SK-N-SH treated with all-trans-retinoic acid at 6 μM for 48 hours (cell line): Measurements from ENCODE around the gene GPBAR1.
A peak's percentile ranks its signal among the peaks of the same experiment; 100 is the strongest.

Source experiments
- ATAC-seq: fragments of 200-7000 bp; cut with Tn5 transposase; 3 replicates; pipeline ENCODE4 v1.9.1; 2020; ENCODE audit warnings: mild to moderate bottlenecking, moderate library complexity
- BACH2 ChIP-seq: fragments of 250-450 bp; sonication (Bioruptor Pico); IDR thresholded peaks from 2 replicates; pipeline ENCODE4 v1.9.0; 2021; ENCODE audit warnings: mild to moderate bottlenecking, borderline replicate concordance
- CREB5 ChIP-seq: fragments of 250-450 bp; sonication (Bioruptor Pico); IDR thresholded peaks from 2 replicates; pipeline ENCODE4 v1.5.1; 2020; ENCODE audit warnings: low read depth, mild to moderate bottlenecking, moderate library complexity
- CSDC2 ChIP-seq: fragments of 250-450 bp; sonication (Bioruptor Pico); IDR thresholded peaks from 2 replicates; pipeline ENCODE4 v1.5.0; 2020; ENCODE audit warnings: mild to moderate bottlenecking, moderate library complexity
- ESRRG ChIP-seq: fragments of 250-450 bp; sonication (Bioruptor Pico); IDR thresholded peaks from 2 replicates; pipeline ENCODE4 v1.6.1; 2021; ENCODE audit warnings: mild to moderate bottlenecking
- GLIS3 ChIP-seq: fragments of 250-450 bp; sonication (Bioruptor Pico); IDR thresholded peaks from 2 replicates; pipeline ENCODE4 v1.5.0; 2020; ENCODE audit warnings: mild to moderate bottlenecking, moderate library complexity
- ISL1 ChIP-seq: fragments of 250-450 bp; sonication (Bioruptor Pico); IDR thresholded peaks from 2 replicates; pipeline ENCODE4 v2.1.2; 2022; ENCODE audit warnings: mild to moderate bottlenecking, moderate library complexity
- OSR1 ChIP-seq: fragments of 250-450 bp; sonication (Bioruptor Pico); IDR thresholded peaks from 2 replicates; pipeline ENCODE4 v1.8.0; 2022; ENCODE audit warnings: moderate library complexity, mild to moderate bottlenecking, inconsistent platforms
- POU6F1 ChIP-seq: fragments of 250-450 bp; sonication (Bioruptor Pico); IDR thresholded peaks from 2 replicates; pipeline ENCODE4 v1.8.0; 2021; ENCODE audit warnings: low read depth, mild to moderate bottlenecking, moderate library complexity, borderline replicate concordance
- PPARA ChIP-seq: fragments of 250-450 bp; sonication (Bioruptor Pico); IDR thresholded peaks from 2 replicates; pipeline ENCODE4 v1.5.0; 2020; ENCODE audit warnings: mild to moderate bottlenecking, borderline replicate concordance
- RARB ChIP-seq: fragments of 250-450 bp; sonication (Bioruptor Pico); IDR thresholded peaks from 2 replicates; pipeline ENCODE4 v1.8.0; 2021; ENCODE audit warnings: mild to moderate bottlenecking, moderate library complexity
- SNAI2 ChIP-seq: fragments of 250-450 bp; sonication (Bioruptor Pico); IDR thresholded peaks from 2 replicates; pipeline ENCODE4 v1.5.0; 2020; ENCODE audit warnings: mild to moderate bottlenecking, moderate library complexity
- TOX ChIP-seq: fragments of 250-450 bp; sonication (Bioruptor Pico); IDR thresholded peaks from 2 replicates; pipeline ENCODE4 v1.8.0; 2021; ENCODE audit warnings: mild to moderate bottlenecking, moderate library complexity, borderline replicate concordance
- ZC3H10 ChIP-seq: fragments of 250-450 bp; sonication (Bioruptor Pico); IDR thresholded peaks from 2 replicates; pipeline ENCODE4 v1.5.1; 2021; ENCODE audit warnings: mild to moderate bottlenecking, moderate library complexity
- ZFP30 ChIP-seq: fragments of 450-650 bp; formaldehyde crosslinking; IDR thresholded peaks from 2 replicates; pipeline ENCODE4 v1.5.0; 2022; ENCODE audit warnings: mild to moderate bottlenecking, moderate library complexity
- ZNF565 ChIP-seq: fragments of 450-650 bp; formaldehyde crosslinking; conservative IDR thresholded peaks from 2 replicates; pipeline ENCODE4 v1.5.0; 2020; ENCODE audit warnings: low read depth, mild to moderate bottlenecking, moderate library complexity
- ZNF70 ChIP-seq: fragments of 450-650 bp; formaldehyde crosslinking; IDR thresholded peaks from 2 replicates; pipeline ENCODE4 v1.5.0; 2020; ENCODE audit warnings: mild to moderate bottlenecking, moderate library complexity
- ZNF8 ChIP-seq: fragments of 450-650 bp; formaldehyde crosslinking; IDR thresholded peaks from 2 replicates; pipeline ENCODE4 v1.5.0; 2020; ENCODE audit warnings: mild to moderate bottlenecking, moderate library complexity
- TF ChIP-seq, protein P1 (sequence below): fragments of 250-450 bp; sonication (Bioruptor Pico); IDR thresholded peaks from 2 replicates; pipeline ENCODE4 v1.8.0; 2020; ENCODE audit warnings: mild to moderate bottlenecking, moderate library complexity, borderline replicate concordance

Gene GPBAR1

DNA sequence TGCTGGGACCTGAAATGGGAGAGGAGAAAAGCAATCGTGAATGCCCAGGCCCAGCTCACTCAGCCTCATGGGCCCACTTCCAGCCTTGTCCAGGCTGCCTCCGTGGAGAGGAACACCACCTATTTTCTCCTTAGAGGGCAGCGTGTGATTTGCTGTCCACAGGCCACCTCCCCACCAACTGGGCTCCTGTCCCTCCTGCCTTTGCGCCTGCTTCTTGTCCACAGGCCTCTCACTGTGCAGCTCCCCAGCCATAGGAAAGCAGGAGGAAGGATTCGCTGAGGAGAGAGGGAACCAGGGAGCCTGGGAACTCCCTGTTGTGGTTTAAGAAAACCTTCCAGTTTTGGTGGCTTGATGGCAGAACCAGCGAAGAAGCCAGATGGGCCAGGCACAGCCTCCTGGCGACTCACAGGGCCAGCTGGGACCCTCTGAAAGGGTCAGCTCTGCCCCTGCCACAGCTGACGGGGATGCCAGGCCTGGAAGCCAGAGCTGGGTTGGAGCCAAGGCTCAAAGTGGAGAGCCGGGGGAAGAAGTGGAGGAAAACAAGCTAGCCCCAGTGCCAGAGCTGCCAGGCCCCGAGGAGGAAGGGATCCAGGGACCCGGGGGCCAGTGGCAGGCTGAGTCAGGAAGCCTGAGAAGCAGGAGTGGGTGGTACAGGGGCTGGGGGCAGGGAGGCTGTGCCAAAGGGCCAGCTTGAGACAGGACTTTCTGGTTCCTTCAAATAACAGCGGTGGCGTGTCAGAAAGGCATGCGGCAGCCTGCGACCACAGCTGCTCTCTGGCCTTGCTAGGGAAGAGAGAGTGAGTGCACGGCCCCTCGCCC is 21.6 kb downstream of the GPBAR1 start:
- ATAC-seq: no peak
- TF ChIP-seq GLIS3 (CRISPR knock-in tag): no peak
- TF ChIP-seq, protein P1, sequence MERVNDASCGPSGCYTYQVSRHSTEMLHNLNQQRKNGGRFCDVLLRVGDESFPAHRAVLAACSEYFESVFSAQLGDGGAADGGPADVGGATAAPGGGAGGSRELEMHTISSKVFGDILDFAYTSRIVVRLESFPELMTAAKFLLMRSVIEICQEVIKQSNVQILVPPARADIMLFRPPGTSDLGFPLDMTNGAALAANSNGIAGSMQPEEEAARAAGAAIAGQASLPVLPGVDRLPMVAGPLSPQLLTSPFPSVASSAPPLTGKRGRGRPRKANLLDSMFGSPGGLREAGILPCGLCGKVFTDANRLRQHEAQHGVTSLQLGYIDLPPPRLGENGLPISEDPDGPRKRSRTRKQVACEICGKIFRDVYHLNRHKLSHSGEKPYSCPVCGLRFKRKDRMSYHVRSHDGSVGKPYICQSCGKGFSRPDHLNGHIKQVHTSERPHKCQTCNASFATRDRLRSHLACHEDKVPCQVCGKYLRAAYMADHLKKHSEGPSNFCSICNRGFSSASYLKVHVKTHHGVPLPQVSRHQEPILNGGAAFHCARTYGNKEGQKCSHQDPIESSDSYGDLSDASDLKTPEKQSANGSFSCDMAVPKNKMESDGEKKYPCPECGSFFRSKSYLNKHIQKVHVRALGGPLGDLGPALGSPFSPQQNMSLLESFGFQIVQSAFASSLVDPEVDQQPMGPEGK (CRISPR knock-in tag): no peak
- no peak for TF ChIP-seq POU6F1 (CRISPR knock-in tag)
- TF ChIP-seq SNAI2 (CRISPR knock-in tag): no peak
- TF ChIP-seq ISL1 (CRISPR knock-in tag): no peak
- no peak for TF ChIP-seq BACH2 (CRISPR knock-in tag)
- no peak for TF ChIP-seq OSR1 (CRISPR knock-in tag)
- no peak for TF ChIP-seq PPARA (CRISPR knock-in tag)
- TF ChIP-seq TOX (CRISPR knock-in tag): no peak
- no peak for TF ChIP-seq ZC3H10
- TF ChIP-seq CSDC2 (CRISPR knock-in tag): no peak
- no peak for TF ChIP-seq ZNF70 (CRISPR knock-in tag)
- no peak for TF ChIP-seq CREB5 (CRISPR knock-in tag)
- no peak for TF ChIP-seq ZNF565 (CRISPR knock-in tag)

GRCh38 chr2:218284106-218284811 is 23.4 kb downstream of the GPBAR1 start:
- no peak for ATAC-seq
- TF ChIP-seq ESRRG (CRISPR knock-in tag): no peak
- TF ChIP-seq, protein P1 (CRISPR knock-in tag): no peak
- no peak for TF ChIP-seq TOX (CRISPR knock-in tag)
- no peak for TF ChIP-seq SNAI2 (CRISPR knock-in tag)
- no peak for TF ChIP-seq PPARA (CRISPR knock-in tag)
- no peak for TF ChIP-seq ZFP30 (CRISPR knock-in tag)
- TF ChIP-seq ZNF8 (CRISPR knock-in tag): no peak
- TF ChIP-seq RARB: no peak
- no peak for TF ChIP-seq ZC3H10

GRCh38 chr2:218285604-218286003 is 24.8 kb downstream of the GPBAR1 start:
- TF ChIP-seq ZNF8 (CRISPR knock-in tag) (no peak), ZNF70 (CRISPR knock-in tag) (no peak)
- ATAC-seq: no peak

DNA sequence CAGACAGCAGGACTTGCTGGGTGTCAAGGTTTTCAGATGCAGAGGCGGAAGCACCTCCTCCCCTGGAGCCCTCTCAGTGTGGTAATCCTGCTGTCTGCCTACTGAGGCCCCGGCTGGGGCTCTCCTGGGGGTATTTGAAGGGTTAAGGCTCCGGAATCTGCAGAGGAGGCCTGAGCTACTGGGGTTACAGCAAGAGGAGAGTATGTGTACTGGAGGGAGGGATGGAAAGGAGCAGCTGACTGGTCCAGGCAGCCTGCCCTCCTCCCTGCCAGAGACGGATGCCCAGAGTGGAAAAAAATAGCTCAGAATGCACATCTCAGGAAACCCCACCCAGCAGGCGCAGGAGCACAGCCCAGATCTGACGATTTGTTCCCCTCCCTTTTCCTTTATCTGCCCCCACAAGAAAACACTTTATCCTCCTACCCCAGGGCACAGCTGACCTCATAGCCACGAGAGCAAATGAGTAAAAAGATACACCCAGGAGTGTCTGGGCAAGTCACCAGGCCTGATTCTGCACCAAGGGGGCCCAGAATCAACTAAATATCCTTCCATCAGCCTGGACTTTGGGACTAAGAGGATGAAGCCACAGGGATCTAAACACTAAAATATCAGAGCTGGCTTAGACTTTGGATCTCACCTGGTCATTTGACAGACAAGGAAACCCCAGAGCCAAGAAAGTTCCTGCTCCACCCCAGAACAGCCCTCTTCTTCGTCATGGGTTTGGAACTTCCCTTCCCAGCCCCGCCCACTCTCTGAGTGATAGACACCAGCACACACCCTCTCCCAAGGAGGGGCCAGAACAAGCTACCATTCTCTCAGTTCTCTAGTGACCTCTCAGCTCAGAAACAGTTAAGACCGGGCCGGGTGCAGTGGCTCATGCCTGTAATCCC is 26.0 kb downstream of the GPBAR1 start:
- ATAC-seq: peak; percentile 92

More for the DNA sequence above, 26.0 kb downstream of the GPBAR1 start:
- peak; percentile 74 for TF ChIP-seq ZFP30 (CRISPR knock-in tag)
- TF ChIP-seq SNAI2 (CRISPR knock-in tag): no peak
